HCT116 (cell line): Measurements from ENCODE around the gene ZBED1. TPM values are rescaled to one million over a fixed set of nuclear protein-coding genes. Genes with fewer than 3 reads are reported as not detected.

ENCODE experiments used
- ATAC-seq: fragments of 200-7000 bp; cut with Tn5 transposase; 2 replicates; pipeline ENCODE4 v1.9.1; 2020; ENCODE audit warnings: mild to moderate bottlenecking, moderate library complexity
- BruUV-seq: library from RNA; stranded (reverse); fragments of 400-500 nt; replicated peaks from 2 replicates; lab custom pipeline; 2021; lab: Mats Ljungman, UMichigan
- CTCF ChIA-PET: fragments of 300-600 bp; sonication (Branson Sonifier 250); formaldehyde crosslinking; loops from one replicate; lab custom pipeline; 2021; ENCODE audit warnings: antibody characterized with exemption; lab: Charles Lee
- POLR2A ChIA-PET: fragments of 300-600, 350-600 bp; sonication (Branson Sonifier 250); formaldehyde crosslinking; loops from one replicate; lab custom pipeline; 2021; ENCODE audit warnings: antibody characterized with exemption; lab: Charles Lee
- RAD21 ChIA-PET, 2 experiments: fragments of 300-600 bp; sonication (Branson Sonifier 250); formaldehyde crosslinking; loops; one replicate each; lab custom pipeline; 2023; ENCODE audit warnings: low total read pairs in 2 of 2; ENCODE audit not compliant: uncharacterized antibody in 2 of 2, unreplicated experiment in 2 of 2, low non-redundant PET in 1 of 2; lab: Charles Lee
- DNase-seq: peaks from one replicate; pipeline ENCODE4 v3.0.0-alpha.2; 2010; ENCODE audit warnings: low read depth, low spot score
- H2AFZ ChIP-seq: fragments of 200-600 bp; shearing (Covaris generic), sonication (generic); 2 replicates; pipeline ENCODE4 v1.6.1; 2017; ENCODE audit warnings: low read depth, mixed run types, mixed read lengths, antibody characterized with exemption, low read length; ENCODE audit not compliant: poor library complexity, severe bottlenecking
- H3K27ac ChIP-seq: 2 replicates; pipeline ENCODE4 v1.5.1; 2012; ENCODE audit warnings: low read depth, low read length
- H3K27me3 ChIP-seq: fragments of 200-600 bp; sonication (generic); 2 replicates; pipeline ENCODE4 v1.6.1; 2016; ENCODE audit warnings: mixed run types, low read length, mixed read lengths; ENCODE audit not compliant: insufficient read depth
- H3K36me3 ChIP-seq, 2 experiments: fragments of 200-500 bp in 1 of 2; fragments of 200-600 bp in 1 of 2; sonication (Bioruptor generic) in 1 of 2; sonication (generic) in 1 of 2; 2 replicates each; pipeline versions ENCODE4 v1.5.1 to v1.6.1; 2014 to 2016; ENCODE audit warnings: low read length in 2 of 2, inconsistent platforms in 1 of 2, mixed read lengths in 1 of 2, mixed run types in 1 of 2; ENCODE audit not compliant: insufficient read depth in 2 of 2, control insufficient read depth in 1 of 2
- H3K4me1 ChIP-seq, 2 experiments: fragments of 200-600 bp in 1 of 2; sonication (generic) in 1 of 2; 2 replicates each; pipeline versions ENCODE4 v1.5.1 to v1.6.1; 2012 to 2017; ENCODE audit warnings: low read length in 2 of 2, inconsistent platforms in 1 of 2, mild to moderate bottlenecking in 1 of 2, mixed read lengths in 1 of 2, mixed run types in 1 of 2, moderate library complexity in 1 of 2; ENCODE audit not compliant: insufficient read depth in 2 of 2, control insufficient read depth in 1 of 2
- H3K4me2 ChIP-seq: fragments of 200-600 bp; sonication (generic); 2 replicates; pipeline ENCODE4 v1.6.1; 2017; ENCODE audit warnings: mixed run types, low read length, mixed read lengths
- H3K4me3 ChIP-seq, 2 experiments: fragments of 200-600 bp in 1 of 2; sonication (generic) in 1 of 2; replicated peaks in 1 of 2; 2 replicates each; pipeline ENCODE4 v1.5.1; 2011 to 2016; ENCODE audit warnings: low read length in 2 of 2, control low read depth in 1 of 2, low read depth in 1 of 2, mild to moderate bottlenecking in 1 of 2, mixed read lengths in 1 of 2, mixed run types in 1 of 2
- H3K79me2 ChIP-seq: fragments of 200-600 bp; sonication (generic); 2 replicates; pipeline ENCODE4 v1.6.1; 2017; ENCODE audit warnings: mild to moderate bottlenecking, mixed run types, low read length, moderate library complexity, mixed read lengths; ENCODE audit not compliant: insufficient read depth
- H3K9ac ChIP-seq: fragments of 200-600 bp; sonication (generic); 2 replicates; pipeline ENCODE4 v1.6.1; 2016; ENCODE audit warnings: low read length, mixed read lengths
- H3K9me2 ChIP-seq: fragments of 200-600 bp; sonication (generic), shearing (Covaris generic); 2 replicates; pipeline ENCODE4 v1.6.1; 2017; ENCODE audit warnings: mixed run types, mild to moderate bottlenecking, moderate library complexity; ENCODE audit not compliant: insufficient read depth
- H3K9me3 ChIP-seq, 2 experiments: fragments of 200-500 bp in 1 of 2; fragments of 200-600 bp in 1 of 2; sonication (Bioruptor generic) in 1 of 2; sonication (generic) in 1 of 2; 2 replicates each; pipeline ENCODE4 v1.6.1; 2014 to 2017; ENCODE audit warnings: low read length in 2 of 2, mixed read lengths in 2 of 2, inconsistent platforms in 1 of 2, low read depth in 1 of 2, mild to moderate bottlenecking in 1 of 2, mixed run types in 1 of 2, moderate library complexity in 1 of 2; ENCODE audit not compliant: control insufficient read depth in 1 of 2, insufficient read depth in 1 of 2
- H4K20me1 ChIP-seq: fragments of 200-600 bp; sonication (generic), shearing (Covaris generic); 2 replicates; pipeline ENCODE4 v1.6.1; 2017; ENCODE audit warnings: mixed run types, mild to moderate bottlenecking, moderate library complexity; ENCODE audit not compliant: insufficient read depth
- CBX3 ChIP-seq: IDR thresholded peaks from 2 replicates; pipeline ENCODE4 v1.6.1; 2012; ENCODE audit warnings: low read depth
- CEBPB ChIP-seq: IDR thresholded peaks from 2 replicates; pipeline ENCODE4 v1.6.1; 2012; ENCODE audit warnings: low read depth
- EGR1 ChIP-seq: IDR thresholded peaks from 2 replicates; pipeline ENCODE4 v1.6.1; 2012; ENCODE audit warnings: low read depth
- ELF1 ChIP-seq: IDR thresholded peaks from 2 replicates; pipeline ENCODE4 v1.6.1; 2012; ENCODE audit warnings: low read depth, borderline replicate concordance
- EZH2 ChIP-seq: fragments of 200-600 bp; sonication (generic); IDR thresholded peaks from 2 replicates; pipeline ENCODE4 v1.6.1; 2017; ENCODE audit warnings: antibody characterized with exemption, mixed run types
- EZH2phosphoT487 ChIP-seq: fragments of 200-600 bp; IDR thresholded peaks from 2 replicates; pipeline ENCODE4 v1.6.1; 2018; ENCODE audit warnings: antibody characterized with exemption, borderline replicate concordance
- FOSL1 ChIP-seq: IDR thresholded peaks from 2 replicates; pipeline ENCODE4 v1.6.1; 2012; ENCODE audit warnings: low read depth
- JUND ChIP-seq: IDR thresholded peaks from 2 replicates; pipeline ENCODE4 v1.6.1; 2012
- POLR2A ChIP-seq: IDR thresholded peaks from 2 replicates; pipeline ENCODE4 v1.7.0; 2011; ENCODE audit warnings: borderline replicate concordance; ENCODE audit not compliant: insufficient read depth, insufficient read length; ENCODE audit errors: extremely low read depth
- POLR2AphosphoS5 ChIP-seq: IDR thresholded peaks from 2 replicates; pipeline ENCODE4 v1.6.1; 2011; ENCODE audit warnings: mild to moderate bottlenecking, low read depth, low read length, moderate library complexity
- TCF7L2 ChIP-seq: IDR thresholded peaks from 2 replicates; pipeline ENCODE4 v1.7.0; 2011; ENCODE audit warnings: borderline replicate concordance, inconsistent platforms; ENCODE audit not compliant: insufficient read depth, insufficient read length; ENCODE audit errors: extremely low read depth
- YY1 ChIP-seq: IDR thresholded peaks from 2 replicates; pipeline ENCODE4 v1.6.1; 2011; ENCODE audit warnings: low read length, low read depth, moderate library complexity, mild to moderate bottlenecking; ENCODE audit not compliant: insufficient replicate concordance; ENCODE audit errors: extremely low read depth
- ZNF274 ChIP-seq: fragments of 200-500 bp; sonication (Bioruptor generic); IDR thresholded peaks from 2 replicates; pipeline ENCODE4 v1.6.1; 2014; ENCODE audit warnings: mild to moderate bottlenecking, low read depth, low read length, inconsistent platforms
- intact Hi-C: fragments of 100-400 bp; cut with micrococcal nuclease; formaldehyde crosslinking; loops from 2 replicates; pipeline ENCODE4 v1.10.0; 2022
- total RNA-seq: library from RNA; stranded (reverse); gene quantifications from one replicate; pipeline ENCODE4 v1.2.1, GENCODE V29; 2021; ENCODE audit not compliant: unreplicated experiment
- TF ChIP-seq, protein P1 (sequence below): IDR thresholded peaks from 2 replicates; pipeline ENCODE4 v1.6.1; 2012
- TF ChIP-seq, protein P2 (sequence below): IDR thresholded peaks from 2 replicates; pipeline ENCODE4 v1.6.1; 2012
- TF ChIP-seq, protein P3 (sequence below): IDR thresholded peaks from 2 replicates; pipeline ENCODE4 v1.6.1; 2012; ENCODE audit warnings: low read depth

The ZBED1 gene
- total RNA-seq, 1 experiment from 2014 or later, result 21.0 TPM

- Histone ChIP-seq H3K27ac (no peak overlapping the region), H3K9ac (no peak overlapping the region), H3K9me2 (no peaks in the 10 kb centered on the region), H3K4me1 (peaks cover 3 to 6% of the 10 kb centered on the region in 2 experiments; a peak in 2 of 4 replicates), H3K27me3 (no peaks in the 10 kb centered on the region), H4K20me1 (no peaks in the 10 kb centered on the region), H3K79me2 (peaks cover 15% of the 10 kb centered on the region), H3K9me3 (no peaks in the 10 kb centered on the region), H3K4me2 (no peak overlapping the region), H3K36me3 (no peaks in the 10 kb centered on the region), H2AFZ (no peak overlapping the region), H3K4me3 (no peak overlapping the region)
- RAD21 ChIA-PET, result no interaction called here
- DNase-seq, result no peak
- no peak for TF ChIP-seq ZNF274
- no peak for TF ChIP-seq TCF7L2
- no peak for TF ChIP-seq ELF1
- TF ChIP-seq YY1, result no peak
- TF ChIP-seq EGR1, result no peak
- no peak for TF ChIP-seq EZH2
- TF ChIP-seq CBX3, result no peak
- no peak for TF ChIP-seq FOSL1
- no peak for TF ChIP-seq EZH2phosphoT487
- TF ChIP-seq POLR2A, result no peak
- no peak for TF ChIP-seq CEBPB
- TF ChIP-seq, protein P1, sequence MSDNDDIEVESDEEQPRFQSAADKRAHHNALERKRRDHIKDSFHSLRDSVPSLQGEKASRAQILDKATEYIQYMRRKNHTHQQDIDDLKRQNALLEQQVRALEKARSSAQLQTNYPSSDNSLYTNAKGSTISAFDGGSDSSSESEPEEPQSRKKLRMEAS, result no peak
- TF ChIP-seq JUND, result no peak
- TF ChIP-seq POLR2AphosphoS5, result no peak
- TF ChIP-seq, protein P2, sequence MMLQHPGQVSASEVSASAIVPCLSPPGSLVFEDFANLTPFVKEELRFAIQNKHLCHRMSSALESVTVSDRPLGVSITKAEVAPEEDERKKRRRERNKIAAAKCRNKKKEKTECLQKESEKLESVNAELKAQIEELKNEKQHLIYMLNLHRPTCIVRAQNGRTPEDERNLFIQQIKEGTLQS, result no peak
- TF ChIP-seq, protein P3, sequence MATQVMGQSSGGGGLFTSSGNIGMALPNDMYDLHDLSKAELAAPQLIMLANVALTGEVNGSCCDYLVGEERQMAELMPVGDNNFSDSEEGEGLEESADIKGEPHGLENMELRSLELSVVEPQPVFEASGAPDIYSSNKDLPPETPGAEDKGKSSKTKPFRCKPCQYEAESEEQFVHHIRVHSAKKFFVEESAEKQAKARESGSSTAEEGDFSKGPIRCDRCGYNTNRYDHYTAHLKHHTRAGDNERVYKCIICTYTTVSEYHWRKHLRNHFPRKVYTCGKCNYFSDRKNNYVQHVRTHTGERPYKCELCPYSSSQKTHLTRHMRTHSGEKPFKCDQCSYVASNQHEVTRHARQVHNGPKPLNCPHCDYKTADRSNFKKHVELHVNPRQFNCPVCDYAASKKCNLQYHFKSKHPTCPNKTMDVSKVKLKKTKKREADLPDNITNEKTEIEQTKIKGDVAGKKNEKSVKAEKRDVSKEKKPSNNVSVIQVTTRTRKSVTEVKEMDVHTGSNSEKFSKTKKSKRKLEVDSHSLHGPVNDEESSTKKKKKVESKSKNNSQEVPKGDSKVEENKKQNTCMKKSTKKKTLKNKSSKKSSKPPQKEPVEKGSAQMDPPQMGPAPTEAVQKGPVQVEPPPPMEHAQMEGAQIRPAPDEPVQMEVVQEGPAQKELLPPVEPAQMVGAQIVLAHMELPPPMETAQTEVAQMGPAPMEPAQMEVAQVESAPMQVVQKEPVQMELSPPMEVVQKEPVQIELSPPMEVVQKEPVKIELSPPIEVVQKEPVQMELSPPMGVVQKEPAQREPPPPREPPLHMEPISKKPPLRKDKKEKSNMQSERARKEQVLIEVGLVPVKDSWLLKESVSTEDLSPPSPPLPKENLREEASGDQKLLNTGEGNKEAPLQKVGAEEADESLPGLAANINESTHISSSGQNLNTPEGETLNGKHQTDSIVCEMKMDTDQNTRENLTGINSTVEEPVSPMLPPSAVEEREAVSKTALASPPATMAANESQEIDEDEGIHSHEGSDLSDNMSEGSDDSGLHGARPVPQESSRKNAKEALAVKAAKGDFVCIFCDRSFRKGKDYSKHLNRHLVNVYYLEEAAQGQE, result no peak
- intact Hi-C loops, result no loop called here
- BruUV-seq, result no TSS peak
- CTCF ChIA-PET, result no interaction called here
- ATAC-seq, result no peak
- POLR2A ChIA-PET, result no interaction called here
Observed at GRCh38 chrX:2503591-2504500, 3.1 kb upstream of the ZBED1 start.
